ENCODE results near the gene MRPL52. TPM values are rescaled to one million over a fixed set of nuclear protein-coding genes. Genes with fewer than 3 reads are reported as not detected.

MRPL52 gene
- total RNA-seq, 1 experiment from 2014 or later, result 134 TPM

DNA sequence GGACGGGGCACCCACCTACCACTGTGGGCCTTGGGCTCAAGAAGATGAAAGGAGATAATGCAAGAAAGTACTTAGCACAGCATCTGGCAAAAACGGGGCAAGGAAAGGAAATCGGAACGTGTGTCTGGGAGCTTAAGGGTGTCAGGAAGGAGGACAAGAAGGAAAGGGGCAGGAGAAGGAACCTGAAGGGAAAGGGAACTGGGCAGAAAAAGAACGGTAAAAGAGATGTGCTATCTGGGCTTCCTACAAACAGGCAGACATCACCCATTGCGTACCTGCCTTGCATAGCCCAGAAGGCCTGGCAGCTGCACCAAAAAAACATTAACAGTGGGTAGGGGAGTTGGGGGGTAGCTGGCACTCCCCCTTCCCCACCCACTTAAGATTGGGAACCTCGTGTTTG is 52.4 kb downstream of the MRPL52 start:
- DNase-seq (ENCODE audit: low read depth, low spot score), result no peak
- Histone ChIP-seq H3K4me2 (ENCODE audit: low read length) (no peak overlapping the region), H4K20me1 (ENCODE audit: insufficient read depth) (no peaks in the 10 kb centered on the region), H2AFZ (ENCODE audit: low read depth, low read length, poor library complexity, severe bottlenecking) (no peak overlapping the region), H3K4me1 (ENCODE audit: control insufficient read depth in 1 of 2, insufficient read depth in 2 of 2, low read length in 2 of 2) (peaks cover 18 to 24% of the 10 kb centered on the region in 2 experiments), H3K27ac (ENCODE audit: low read depth, low read length) (no peak overlapping the region), H3K9ac (ENCODE audit: low read length) (no peak overlapping the region), H3K79me2 (ENCODE audit: insufficient read depth, low read length) (no peaks in the 10 kb centered on the region), H3K4me3 (replicated peaks in 1 of 2; ENCODE audit: low read depth in 1 of 2, low read length in 2 of 2) (no peak overlapping the region), H3K36me3 (ENCODE audit: control insufficient read depth in 1 of 2, insufficient read depth in 2 of 2, low read length in 2 of 2) (no peaks in the 10 kb centered on the region), H3K9me2 (ENCODE audit: insufficient read depth) (no peaks in the 10 kb centered on the region), H3K9me3 (ENCODE audit: control insufficient read depth in 1 of 2, insufficient read depth in 1 of 2, low read depth in 1 of 2, low read length in 2 of 2) (no peaks in the 10 kb centered on the region), H3K27me3 (ENCODE audit: insufficient read depth, low read length) (no peaks in the 10 kb centered on the region)
- ChIA-PET RAD21 (ENCODE audit: low non-redundant PET in 1 of 2, low total read pairs in 2 of 2, uncharacterized antibody in 2 of 2, unreplicated experiment in 2 of 2) (interaction anchor here in 1 of 2 experiments (0.7 kb wide), 1 partner anchor 60 kb away, joined by 3 read pairs; no protein-coding TSS in a partner anchor), CTCF (interaction anchor here (1.1 to 7.0 kb wide), 2 partner anchors 10 to 20 kb away, joined by 3 to 51 read pairs; partner anchors contain the start of gene LRP10), POLR2A (interaction anchor here (1.1 to 4.7 kb wide), 2 partner anchors 10 to 37 kb away, joined by 4 to 24 read pairs; partner anchors contain the start of genes LRP10 and RBM23)
- TF ChIP-seq POLR2AphosphoS5 (IDR thresholded peaks at IDR 0.05; ENCODE audit: low read depth, low read length) (no peak), ZFX (IDR thresholded peaks at IDR 0.05) (no peak), POLR2A (IDR thresholded peaks at IDR 0.05; ENCODE audit: borderline replicate concordance, extremely low read depth, insufficient read depth, insufficient read length) (no peak), CEBPB (IDR thresholded peaks at IDR 0.05; ENCODE audit: low read depth) (no peak), ELF1 (IDR thresholded peaks at IDR 0.05; ENCODE audit: borderline replicate concordance, low read depth) (no peak), YY1 (IDR thresholded peaks at IDR 0.05; ENCODE audit: extremely low read depth, insufficient replicate concordance, low read depth, low read length) (no peak)
- BruUV-seq (replicated peaks), result no TSS peak
- intact Hi-C loops (cut with micrococcal nuclease), result no loop called here
- ATAC-seq, result no peak

DNA sequence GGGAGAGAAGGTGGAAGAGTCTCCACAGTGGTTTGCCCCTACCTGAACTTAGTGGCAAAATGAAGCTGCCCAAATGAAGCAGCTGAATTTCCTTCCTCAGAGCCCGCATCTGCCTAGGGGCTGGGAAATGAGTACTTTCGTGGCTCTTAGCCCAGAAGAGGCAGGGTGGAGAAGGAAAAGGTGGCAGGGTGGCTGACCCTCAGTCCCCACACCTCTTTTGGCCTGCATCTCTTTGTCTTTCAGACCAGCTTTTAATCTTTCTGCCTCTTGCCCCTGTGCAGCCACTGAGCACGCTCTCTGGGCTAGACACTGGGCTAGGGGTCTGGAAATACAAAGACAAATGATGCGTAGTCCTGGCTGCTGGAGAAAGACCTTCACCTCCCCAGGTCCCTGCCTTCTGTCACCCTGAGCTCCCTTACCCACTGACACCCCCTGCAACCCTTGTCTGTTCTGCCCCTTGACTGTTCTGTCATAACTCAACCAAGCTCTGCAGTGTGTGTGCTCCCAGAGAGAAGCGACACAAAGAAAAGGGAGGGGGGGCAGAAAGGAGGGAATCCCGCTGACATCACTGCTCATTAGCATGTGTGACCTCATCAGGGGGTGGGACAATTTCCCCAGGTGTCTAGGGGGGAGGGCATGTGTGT is 53.0 kb downstream of the MRPL52 start:
- Histone ChIP-seq H3K4me1 (ENCODE audit: control insufficient read depth in 1 of 2, insufficient read depth in 2 of 2, low read length in 2 of 2) (peaks cover 18 to 27% of the 10 kb centered on the region in 2 experiments), H3K9ac (ENCODE audit: low read length) (no peak overlapping the region), H3K27me3 (ENCODE audit: insufficient read depth, low read length) (no peaks in the 10 kb centered on the region), H3K9me3 (ENCODE audit: control insufficient read depth in 1 of 2, insufficient read depth in 1 of 2, low read depth in 1 of 2, low read length in 2 of 2) (no peaks in the 10 kb centered on the region), H3K36me3 (ENCODE audit: control insufficient read depth in 1 of 2, insufficient read depth in 2 of 2, low read length in 2 of 2) (no peaks in the 10 kb centered on the region), H2AFZ (ENCODE audit: low read depth, low read length, poor library complexity, severe bottlenecking) (no peak overlapping the region), H3K9me2 (ENCODE audit: insufficient read depth) (no peaks in the 10 kb centered on the region), H4K20me1 (ENCODE audit: insufficient read depth) (no peaks in the 10 kb centered on the region), H3K27ac (ENCODE audit: low read depth, low read length) (no peak overlapping the region), H3K4me3 (replicated peaks in 1 of 2; ENCODE audit: low read depth in 1 of 2, low read length in 2 of 2) (no peak overlapping the region), H3K79me2 (ENCODE audit: insufficient read depth, low read length) (no peaks in the 10 kb centered on the region; the same call in 1 of the 2 replicates), H3K4me2 (ENCODE audit: low read length) (0 out of 2 replicates have a peak overlapping the region, but pooled peaks have one; percentile 9)
- RAD21 ChIA-PET (ENCODE audit: low non-redundant PET in 1 of 2, low total read pairs in 2 of 2, uncharacterized antibody in 2 of 2, unreplicated experiment in 2 of 2), result no interaction called here
- peak; percentile 39 for DNase-seq (ENCODE audit: low read depth, low spot score)
- TF ChIP-seq ZNF274 (IDR thresholded peaks at IDR 0.05; ENCODE audit: low read depth, low read length), result no peak
- no TSS peak for BruUV-seq (replicated peaks)
- CTCF ChIA-PET, result interaction anchor here (1.0 to 7.0 kb wide), 4 partner anchors 10 to 47 kb away, joined by 3 to 51 read pairs (median 4); partner anchors contain the start of genes LRP10 and PRMT5
- POLR2A ChIA-PET, result interaction anchor here (0.7 to 4.7 kb wide), 3 partner anchors 11 to 244 kb away, joined by 3 to 24 read pairs (median 4); partner anchors contain the start of genes LRP10 and RBM23
- no peak for ATAC-seq
- intact Hi-C loops (cut with micrococcal nuclease), result no loop called here
